Activated T-cell treated with anti-CD3 and anti-CD28 coated beads, Interleukin-2, amount 50 U/mL, for 1 hour (primary cell): ENCODE results near the gene IHH.

ENCODE experiments used
- DNase-seq: peaks from one replicate; pipeline ENCODE4 v3.0.0-alpha.2; 2020

Gene IHH

GRCh38 chr2:219018286-219018685 is 42.4 kb downstream of the IHH start:
- DNase-seq, result no peak

- DNase-seq, result no peak
Observed at GRCh38 chr2:219017201-219017931, 43.4 kb downstream of the IHH start.

GRCh38 chr2:219016721-219017120 is 44.0 kb downstream of the IHH start:
- no peak for DNase-seq

- no peak for DNase-seq
Observed at GRCh38 chr2:219010873-219011272, 49.8 kb downstream of the IHH start.

- no peak for DNase-seq
Observed at GRCh38 chr2:219010162-219010756, 50.5 kb downstream of the IHH start.

GRCh38 chr2:219009294-219009693 is 51.4 kb downstream of the IHH start:
- DNase-seq, result no peak
